DOHH2 (cell line): ENCODE results near the gene NME7.

ENCODE experiments used
- H3F3A ChIP-seq: fragments of 200-600 bp; sonication (generic), shearing (Covaris generic); 2 replicates; pipeline ENCODE4 v1.6.0; 2016; ENCODE audit warnings: antibody characterized with exemption, mild to moderate bottlenecking; ENCODE audit not compliant: control insufficient read depth, insufficient read depth
- H3K27ac ChIP-seq: fragments of 200-600 bp; sonication (generic); 2 replicates; pipeline ENCODE4 v1.5.1; 2014; ENCODE audit warnings: low read depth, mild to moderate bottlenecking, low read length, moderate library complexity
- H3K27me3 ChIP-seq: fragments of 200-600 bp; sonication (generic); 2 replicates; pipeline ENCODE4 v1.6.1; 2014; ENCODE audit warnings: mild to moderate bottlenecking, low read length, mixed read lengths; ENCODE audit not compliant: control insufficient read depth
- H3K36me3 ChIP-seq: fragments of 200-600 bp; sonication (generic); 2 replicates; pipeline ENCODE4 v1.6.1; 2014; ENCODE audit warnings: mild to moderate bottlenecking, low read length, moderate library complexity, mixed read lengths; ENCODE audit not compliant: control insufficient read depth
- H3K4me1 ChIP-seq: fragments of 200-600 bp; sonication (generic); 2 replicates; pipeline ENCODE4 v1.6.1; 2014; ENCODE audit warnings: mild to moderate bottlenecking, low read length, mixed read lengths; ENCODE audit not compliant: control insufficient read depth
- H3K4me2 ChIP-seq: fragments of 200-600 bp; sonication (generic); 2 replicates; pipeline ENCODE4 v1.6.0; 2014; ENCODE audit warnings: mild to moderate bottlenecking, low read length, moderate library complexity
- H3K4me3 ChIP-seq: fragments of 200-600 bp; sonication (generic); 2 replicates; pipeline ENCODE4 v1.5.1; 2014; ENCODE audit warnings: mild to moderate bottlenecking, low read length, mixed read lengths
- H3K79me2 ChIP-seq: fragments of 200-600 bp; sonication (generic); 2 replicates; pipeline ENCODE4 v1.6.1; 2014; ENCODE audit warnings: mild to moderate bottlenecking, low read length, mixed read lengths; ENCODE audit not compliant: control insufficient read depth
- H3K9me2 ChIP-seq: fragments of 200-600 bp; sonication (generic); replicated peaks from 2 replicates; pipeline ENCODE4 v1.6.1; 2014; ENCODE audit warnings: mild to moderate bottlenecking, low read length, mixed read lengths; ENCODE audit not compliant: control insufficient read depth
- H3K9me3 ChIP-seq: fragments of 200-600 bp; sonication (generic); 2 replicates; pipeline ENCODE4 v1.6.1; 2014; ENCODE audit warnings: antibody characterized with exemption, low read length, mixed read lengths; ENCODE audit not compliant: control insufficient read depth, insufficient read depth
- H4K20me1 ChIP-seq: fragments of 200-600 bp; sonication (generic); 2 replicates; pipeline ENCODE4 v1.6.0; 2014; ENCODE audit warnings: low read depth, mild to moderate bottlenecking, antibody characterized with exemption, low read length, moderate library complexity; ENCODE audit not compliant: control insufficient read depth, insufficient read depth
- EZH2phosphoT487 ChIP-seq: fragments of 200-600 bp; sonication (generic); IDR thresholded peaks from 2 replicates; pipeline ENCODE4 v1.6.1; 2017; ENCODE audit warnings: borderline replicate concordance, mild to moderate bottlenecking, antibody characterized with exemption, low read length, moderate library complexity, mixed read lengths
- TF ChIP-seq, protein P1 (sequence below): fragments of 200-600 bp; sonication (generic); IDR thresholded peaks from one replicate; pipeline ENCODE4 v1.5.1; 2014; ENCODE audit warnings: antibody characterized with exemption, mild to moderate bottlenecking, low read depth, low read length; ENCODE audit not compliant: poor library complexity, severe bottlenecking

Gene NME7

GRCh38 chr1:169106095-169106920 lies 261.3 kb downstream of the NME7 start, which contains the start of gene ATP1B1:
ATP1B1 (plus strand) TSS chr1:169106690; CDS start chr1:169106830, 140 bp downstream.
- no peaks in the 10 kb centered on the region for H3K36me3 ChIP-seq
- no peaks in the 10 kb centered on the region for H3K79me2 ChIP-seq
- no peaks in the 10 kb centered on the region for H3F3A ChIP-seq
- no peaks in the 10 kb centered on the region for H3K9me3 ChIP-seq
- H3K4me3 ChIP-seq = peak within 1 kb of the TSS; percentile 77
- H3K4me2 ChIP-seq = peak within 1 kb of the TSS; percentile 82
- no peak within 1 kb of the TSS for H3K27ac ChIP-seq
- H4K20me1 ChIP-seq = no peaks in the 10 kb centered on the region
- no peaks in the 10 kb centered on the region for H3K9me2 ChIP-seq
- H3K4me1 ChIP-seq = peaks cover 18% of the 10 kb centered on the region
- TF ChIP-seq, protein P1, sequence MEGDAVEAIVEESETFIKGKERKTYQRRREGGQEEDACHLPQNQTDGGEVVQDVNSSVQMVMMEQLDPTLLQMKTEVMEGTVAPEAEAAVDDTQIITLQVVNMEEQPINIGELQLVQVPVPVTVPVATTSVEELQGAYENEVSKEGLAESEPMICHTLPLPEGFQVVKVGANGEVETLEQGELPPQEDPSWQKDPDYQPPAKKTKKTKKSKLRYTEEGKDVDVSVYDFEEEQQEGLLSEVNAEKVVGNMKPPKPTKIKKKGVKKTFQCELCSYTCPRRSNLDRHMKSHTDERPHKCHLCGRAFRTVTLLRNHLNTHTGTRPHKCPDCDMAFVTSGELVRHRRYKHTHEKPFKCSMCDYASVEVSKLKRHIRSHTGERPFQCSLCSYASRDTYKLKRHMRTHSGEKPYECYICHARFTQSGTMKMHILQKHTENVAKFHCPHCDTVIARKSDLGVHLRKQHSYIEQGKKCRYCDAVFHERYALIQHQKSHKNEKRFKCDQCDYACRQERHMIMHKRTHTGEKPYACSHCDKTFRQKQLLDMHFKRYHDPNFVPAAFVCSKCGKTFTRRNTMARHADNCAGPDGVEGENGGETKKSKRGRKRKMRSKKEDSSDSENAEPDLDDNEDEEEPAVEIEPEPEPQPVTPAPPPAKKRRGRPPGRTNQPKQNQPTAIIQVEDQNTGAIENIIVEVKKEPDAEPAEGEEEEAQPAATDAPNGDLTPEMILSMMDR = no peak
- TF ChIP-seq EZH2phosphoT487 = no peak
- H3K27me3 ChIP-seq = peaks cover 71% of the 10 kb centered on the region

GRCh38 chr1:169105434-169106094 lies 262.0 kb downstream of the NME7 start:
- no peaks in the 10 kb centered on the region for H3K9me3 ChIP-seq
- H3K36me3 ChIP-seq = no peaks in the 10 kb centered on the region
- H3K27me3 ChIP-seq = peaks cover 76% of the 10 kb centered on the region
- no peaks in the 10 kb centered on the region for H3K9me2 ChIP-seq
- H3K4me2 ChIP-seq = peak overlapping the region; percentile 82
- no peaks in the 10 kb centered on the region for H3F3A ChIP-seq
- H4K20me1 ChIP-seq = no peaks in the 10 kb centered on the region
- H3K27ac ChIP-seq = no peak overlapping the region
- peaks cover 18% of the 10 kb centered on the region for H3K4me1 ChIP-seq
- peak overlapping the region; percentile 77 for H3K4me3 ChIP-seq
- H3K79me2 ChIP-seq = no peaks in the 10 kb centered on the region
- no peak for TF ChIP-seq EZH2phosphoT487
- TF ChIP-seq, protein P1 = no peak

GRCh38 chr1:169105087-169105433 lies 262.5 kb downstream of the NME7 start:
- no peaks in the 10 kb centered on the region for H4K20me1 ChIP-seq
- H3K4me1 ChIP-seq = peaks cover 18% of the 10 kb centered on the region
- peak overlapping the region; percentile 77 for H3K4me3 ChIP-seq
- H3K36me3 ChIP-seq = no peaks in the 10 kb centered on the region
- H3K9me2 ChIP-seq = no peaks in the 10 kb centered on the region
- peaks cover 71% of the 10 kb centered on the region for H3K27me3 ChIP-seq
- peak overlapping the region; percentile 82; the same call in 1 of the 2 replicates for H3K4me2 ChIP-seq
- no peaks in the 10 kb centered on the region for H3K9me3 ChIP-seq
- H3K27ac ChIP-seq = no peak overlapping the region
- peak; percentile 70; the same call in 1 of the 2 replicates for TF ChIP-seq EZH2phosphoT487
- TF ChIP-seq, protein P1 = no peak
- H3F3A ChIP-seq = no peaks in the 10 kb centered on the region
- no peaks in the 10 kb centered on the region for H3K79me2 ChIP-seq
